ENCODE data around the gene CCNG2. TPM values are rescaled to one million over a fixed set of nuclear protein-coding genes. Genes with fewer than 3 reads are reported as not detected.

Gene CCNG2
- total and polyA plus RNA-seq, 2 of the 4 experiments (the other 2 are of a cell fraction) = 11.3 to 14.9 TPM

- ATAC-seq (ENCODE audit: low read depth) (no peak), DNase-seq (no peak)
- TF ChIP-seq USF2 (IDR thresholded peaks at IDR 0.05; ENCODE audit: low read depth, low read length) (no peak), RFX5 (IDR thresholded peaks at IDR 0.05; ENCODE audit: low read depth, low read length) (no peak), BHLHE40 (IDR thresholded peaks at IDR 0.05; ENCODE audit: low read depth, low read length) (no peak), POLR2A (IDR thresholded peaks at IDR 0.05; ENCODE audit: low read depth, low read length) (no peak), SMC3 (IDR thresholded peaks at IDR 0.05; ENCODE audit: low read depth, low read length) (no peak), MXI1 (IDR thresholded peaks at IDR 0.05; ENCODE audit: borderline replicate concordance, low read depth, low read length) (no peak), CEBPB (IDR thresholded peaks at IDR 0.05; ENCODE audit: low read depth, low read length) (no peak), MAZ (IDR thresholded peaks at IDR 0.05; ENCODE audit: borderline replicate concordance, low read depth, low read length) (no peak), RCOR1 (IDR thresholded peaks at IDR 0.05; ENCODE audit: insufficient replicate concordance, low read length) (no peak), CHD1 (IDR thresholded peaks at IDR 0.05; ENCODE audit: low read depth, low read length) (no peak), NFE2L2 (IDR thresholded peaks at IDR 0.05; ENCODE audit: low read depth, low read length) (no peak), RAD21 (IDR thresholded peaks at IDR 0.05; ENCODE audit: low read length) (no peak), FOS (IDR thresholded peaks at IDR 0.05; ENCODE audit: low read depth, low read length) (no peak), MAFK (IDR thresholded peaks at IDR 0.05; ENCODE audit: low read depth, low read length) (no peak), ELK1 (IDR thresholded peaks at IDR 0.05; ENCODE audit: borderline replicate concordance, low read depth, low read length) (no peak)
- TF ChIP-seq, protein P1, sequence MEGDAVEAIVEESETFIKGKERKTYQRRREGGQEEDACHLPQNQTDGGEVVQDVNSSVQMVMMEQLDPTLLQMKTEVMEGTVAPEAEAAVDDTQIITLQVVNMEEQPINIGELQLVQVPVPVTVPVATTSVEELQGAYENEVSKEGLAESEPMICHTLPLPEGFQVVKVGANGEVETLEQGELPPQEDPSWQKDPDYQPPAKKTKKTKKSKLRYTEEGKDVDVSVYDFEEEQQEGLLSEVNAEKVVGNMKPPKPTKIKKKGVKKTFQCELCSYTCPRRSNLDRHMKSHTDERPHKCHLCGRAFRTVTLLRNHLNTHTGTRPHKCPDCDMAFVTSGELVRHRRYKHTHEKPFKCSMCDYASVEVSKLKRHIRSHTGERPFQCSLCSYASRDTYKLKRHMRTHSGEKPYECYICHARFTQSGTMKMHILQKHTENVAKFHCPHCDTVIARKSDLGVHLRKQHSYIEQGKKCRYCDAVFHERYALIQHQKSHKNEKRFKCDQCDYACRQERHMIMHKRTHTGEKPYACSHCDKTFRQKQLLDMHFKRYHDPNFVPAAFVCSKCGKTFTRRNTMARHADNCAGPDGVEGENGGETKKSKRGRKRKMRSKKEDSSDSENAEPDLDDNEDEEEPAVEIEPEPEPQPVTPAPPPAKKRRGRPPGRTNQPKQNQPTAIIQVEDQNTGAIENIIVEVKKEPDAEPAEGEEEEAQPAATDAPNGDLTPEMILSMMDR (conservative IDR thresholded peaks at IDR 0.05; ENCODE audit: low read depth, low read length) = no peak
- Histone ChIP-seq H3K9me3 (ENCODE audit: control insufficient read depth, insufficient read depth, low read length) (no peaks in the 10 kb centered on the region), H3K18ac (ENCODE audit: low read depth, low read length) (no peak overlapping the region), H3K4me3 (ENCODE audit: insufficient read depth, low read depth, low read length) (no peak overlapping the region), H4K8ac (ENCODE audit: low read depth in 2 of 2, low read length in 2 of 2) (no peak overlapping the region), H3K56ac (ENCODE audit: extremely low read depth, insufficient read depth, low read length) (no peak overlapping the region), H3K36me3 (ENCODE audit: control insufficient read depth, insufficient read depth, low read length) (no peaks in the 10 kb centered on the region), H3K9ac (ENCODE audit: low read depth, low read length) (no peak overlapping the region), H2BK15ac (ENCODE audit: low read depth, low read length) (no peak overlapping the region), H3K4me2 (ENCODE audit: low read depth, low read length) (no peak overlapping the region), H3K14ac (replicated peaks; ENCODE audit: low read depth, low read length) (no peak overlapping the region), H4K91ac (ENCODE audit: insufficient read depth, low read depth, low read length) (no peak overlapping the region), H2BK5ac (ENCODE audit: low read depth, low read length, poor library complexity, severe bottlenecking) (no peak overlapping the region), H4K20me1 (ENCODE audit: insufficient read depth, low read length) (no peaks in the 10 kb centered on the region), H3K79me1 (ENCODE audit: low read depth in 1 of 2, low read length in 2 of 2) (no peaks in the 10 kb centered on the region), H3K23ac (ENCODE audit: low read depth, low read length) (no peak overlapping the region), H2AK5ac (ENCODE audit: low read depth, low read length) (no peak overlapping the region), H2BK20ac (ENCODE audit: low read depth, low read length) (no peak overlapping the region), H2BK120ac (ENCODE audit: low read depth, low read length) (no peak overlapping the region), H3K9me1 (ENCODE audit: insufficient read depth, low read length) (no peaks in the 10 kb centered on the region), H4K5ac (ENCODE audit: low read depth, low read length) (no peak overlapping the region), H2AFZ (replicated peaks; ENCODE audit: low read length, poor library complexity) (no peak overlapping the region), H3K4me1 (ENCODE audit: control insufficient read depth, insufficient read depth, low read length) (no peaks in the 10 kb centered on the region; the same call in 1 of the 2 replicates), H2AK9ac (replicated peaks; ENCODE audit: low read depth, low read length, poor library complexity) (no peak overlapping the region), H3K27ac (ENCODE audit: insufficient read depth, low read length) (no peak overlapping the region), H3K27me3 (ENCODE audit: control insufficient read depth, insufficient read depth, low read length) (peaks cover 73% of the 10 kb centered on the region), H3K4ac (ENCODE audit: low read depth, low read length) (no peak overlapping the region)
- BruUV-seq (replicated peaks) = no TSS peak
- dilution Hi-C loops (cut with HindIII; ENCODE audit: low sequenced_read_pairs, unreplicated experiment) = no loop called here
- intact Hi-C loops (cut with micrococcal nuclease) = no loop called here
- ChIA-PET POLR2A (ENCODE audit: unreplicated experiment) (no interaction called here), CTCF (interaction anchor here (0.6 to 1.1 kb wide), 2 partner anchors 9 to 981 kb away, joined by 3 read pairs; no protein-coding TSS in a partner anchor)
- in situ Hi-C loops (cut with MboI; ENCODE audit: low sequenced_read_pairs) = no loop called here
Observed at GRCh38 chr4:77179519-77179918, 22.5 kb downstream of the CCNG2 start.

Data from IMR-90 (cell line).